Fibroblast of lung (primary cell): ENCODE results near the gene TRIML1.

Source experiments
- CTCF ChIP-seq, 2 donors: IDR thresholded peaks in 1 of 2; conservative IDR thresholded peaks in 1 of 2; 1 replicate in 1 of 2; 2 replicates in 1 of 2; pipeline ENCODE4 v1.5.1; 2011 to 2012; ENCODE audit warnings: low read length in 2 of 2, control low read depth in 1 of 2, inconsistent platforms in 1 of 2, low read depth in 1 of 2, mild to moderate bottlenecking in 1 of 2
- EZH2 ChIP-seq: IDR thresholded peaks from 2 replicates; pipeline ENCODE4 v1.5.1; 2012; ENCODE audit warnings: low read length, control low read depth, mild to moderate bottlenecking; ENCODE audit errors: missing control alignments

GRCh38 chr4:188195389-188195985 lies 56.2 kb downstream of the TRIML1 start:
- TF ChIP-seq CTCF (conservative IDR thresholded peaks at IDR 0.05 in 1 of 2, IDR thresholded peaks at IDR 0.05 in 1 of 2; ENCODE audit: low read depth in 1 of 2, low read length in 2 of 2) (no peak), EZH2 (no peak)
